SJSA1 (cell line): ENCODE results near the gene DNAJA4. TPM values are rescaled to one million over a fixed set of nuclear protein-coding genes. Genes with fewer than 3 reads are reported as not detected.
A peak's percentile ranks its signal among the peaks of the same experiment; 100 is the strongest.

ENCODE experiments used
- DNase-seq, 2 experiments: peaks; one replicate each; pipeline ENCODE4 v3.0.0-alpha.2; 2015 to 2020; ENCODE audit warnings: low spot score in 2 of 2, low read depth in 1 of 2
- H3K27ac ChIP-seq: fragments of 250-450 bp; sonication (Bioruptor Pico); 2 replicates; pipeline ENCODE4 v1.5.1; 2020; ENCODE audit warnings: mild to moderate bottlenecking, moderate library complexity
- H3K27me3 ChIP-seq: fragments of 250-450 bp; sonication (Bioruptor Pico); replicated peaks from 2 replicates; pipeline ENCODE4 v1.5.1; 2020; ENCODE audit warnings: mild to moderate bottlenecking, moderate library complexity
- H3K36me3 ChIP-seq: fragments of 250-450 bp; sonication (Bioruptor Pico); 2 replicates; pipeline ENCODE4 v1.5.1; 2020; ENCODE audit warnings: mild to moderate bottlenecking
- H3K4me1 ChIP-seq: fragments of 250-450 bp; sonication (Bioruptor Pico); replicated peaks from 2 replicates; pipeline ENCODE4 v1.6.1; 2021; ENCODE audit warnings: mild to moderate bottlenecking
- H3K4me3 ChIP-seq: fragments of 250-450 bp; sonication (Bioruptor Pico); 2 replicates; pipeline ENCODE4 v1.5.1; 2020; ENCODE audit warnings: mild to moderate bottlenecking
- H3K9me3 ChIP-seq: fragments of 250-450 bp; sonication (Bioruptor Pico); replicated peaks from 2 replicates; pipeline ENCODE4 v1.5.1; 2020; ENCODE audit warnings: mild to moderate bottlenecking
- total RNA-seq: library from RNA; depleted of rRNA; stranded (reverse); fragments of >200 nt; shearing (Covaris generic); gene quantifications from 2 replicates; pipeline ENCODE4 v1.2.3, GENCODE V29; 2014

The DNAJA4 gene
- total RNA-seq, 1 experiment from 2014 or later = 0.16 TPM

- Histone ChIP-seq H3K27ac (no peak overlapping the region), H3K4me1 (peaks cover 30% of the 10 kb centered on the region), H3K4me3 (no peak overlapping the region), H3K9me3 (no peaks in the 10 kb centered on the region), H3K27me3 (no peaks in the 10 kb centered on the region), H3K36me3 (no peaks in the 10 kb centered on the region)
- no peak for DNase-seq
These were observed 40.1 kb downstream of the DNAJA4 start for GRCh38 chr15:78304216-78305066.

GRCh38 chr15:78306176-78306774, 41.9 kb downstream of the DNAJA4 start:
- no peak overlapping the region for H3K4me3 ChIP-seq
- no peaks in the 10 kb centered on the region for H3K9me3 ChIP-seq
- H3K36me3 ChIP-seq = no peaks in the 10 kb centered on the region
- peak; percentile 70 to 73 for DNase-seq
- H3K27me3 ChIP-seq = no peaks in the 10 kb centered on the region
- H3K27ac ChIP-seq = peak overlapping the region; percentile 55
- H3K4me1 ChIP-seq = peaks cover 30% of the 10 kb centered on the region

GRCh38 chr15:78307976-78308375, 43.6 kb downstream of the DNAJA4 start:
- H3K4me1 ChIP-seq = peaks cover 19% of the 10 kb centered on the region
- no peaks in the 10 kb centered on the region for H3K27me3 ChIP-seq
- no peak overlapping the region for H3K4me3 ChIP-seq
- no peak overlapping the region for H3K27ac ChIP-seq
- no peak for DNase-seq
- no peaks in the 10 kb centered on the region for H3K9me3 ChIP-seq
- no peaks in the 10 kb centered on the region for H3K36me3 ChIP-seq

GRCh38 chr15:78308422-78309032, 44.2 kb downstream of the DNAJA4 start:
- no peaks in the 10 kb centered on the region for H3K36me3 ChIP-seq
- no peak overlapping the region for H3K4me3 ChIP-seq
- H3K27me3 ChIP-seq = no peaks in the 10 kb centered on the region
- H3K4me1 ChIP-seq = peaks cover 17% of the 10 kb centered on the region
- H3K27ac ChIP-seq = no peak overlapping the region
- peak; percentile 50 to 79 for DNase-seq
- no peaks in the 10 kb centered on the region for H3K9me3 ChIP-seq

- Histone ChIP-seq H3K4me3 (no peak overlapping the region), H3K9me3 (no peaks in the 10 kb centered on the region), H3K27ac (no peak overlapping the region), H3K27me3 (no peaks in the 10 kb centered on the region), H3K4me1 (peaks cover 8% of the 10 kb centered on the region), H3K36me3 (no peaks in the 10 kb centered on the region)
- DNase-seq = no peak
These were observed 46.9 kb downstream of the DNAJA4 start for GRCh38 chr15:78311292-78311691.

GRCh38 chr15:78312536-78312935, 48.2 kb downstream of the DNAJA4 start:
- Histone ChIP-seq H3K4me3 (no peak overlapping the region), H3K27me3 (no peaks in the 10 kb centered on the region), H3K9me3 (no peaks in the 10 kb centered on the region), H3K4me1 (no peaks in the 10 kb centered on the region), H3K36me3 (no peaks in the 10 kb centered on the region), H3K27ac (no peak overlapping the region)
- DNase-seq = no peak

GRCh38 chr15:78312957-78313356, 48.6 kb downstream of the DNAJA4 start:
- Histone ChIP-seq H3K9me3 (no peaks in the 10 kb centered on the region), H3K27ac (no peak overlapping the region)

GRCh38 chr15:78313383-78313782, 49.0 kb downstream of the DNAJA4 start:
- no peak overlapping the region for H3K4me3 ChIP-seq
- no peaks in the 10 kb centered on the region for H3K4me1 ChIP-seq
- H3K9me3 ChIP-seq = no peaks in the 10 kb centered on the region
- H3K27ac ChIP-seq = no peak overlapping the region
- H3K36me3 ChIP-seq = no peaks in the 10 kb centered on the region
- DNase-seq = no peak
- no peaks in the 10 kb centered on the region for H3K27me3 ChIP-seq

More at GRCh38 chr15:78312957-78313356, 48.6 kb downstream of the DNAJA4 start:
- no peaks in the 10 kb centered on the region for H3K4me1 ChIP-seq
- H3K27me3 ChIP-seq = no peaks in the 10 kb centered on the region
- no peaks in the 10 kb centered on the region for H3K36me3 ChIP-seq
- DNase-seq = no peak
- no peak overlapping the region for H3K4me3 ChIP-seq

- H3K27ac ChIP-seq = no peak overlapping the region
- DNase-seq = no peak
- no peaks in the 10 kb centered on the region for H3K36me3 ChIP-seq
- H3K4me3 ChIP-seq = no peak overlapping the region
- no peaks in the 10 kb centered on the region for H3K9me3 ChIP-seq
- no peaks in the 10 kb centered on the region for H3K4me1 ChIP-seq
- H3K27me3 ChIP-seq = no peaks in the 10 kb centered on the region
These were observed 49.8 kb downstream of the DNAJA4 start for GRCh38 chr15:78314181-78314581.

- Histone ChIP-seq H3K27ac (no peak overlapping the region), H3K9me3 (no peaks in the 10 kb centered on the region), H3K4me3 (no peak overlapping the region), H3K27me3 (no peaks in the 10 kb centered on the region), H3K4me1 (no peaks in the 10 kb centered on the region), H3K36me3 (no peaks in the 10 kb centered on the region)
- DNase-seq = no peak
These were observed 51.4 kb downstream of the DNAJA4 start for GRCh38 chr15:78315686-78316282.

- no peaks in the 10 kb centered on the region for H3K27me3 ChIP-seq
- no peaks in the 10 kb centered on the region for H3K9me3 ChIP-seq
- DNase-seq = no peak
- H3K27ac ChIP-seq = no peak overlapping the region
- no peak overlapping the region for H3K4me3 ChIP-seq
- H3K36me3 ChIP-seq = no peaks in the 10 kb centered on the region
- peaks cover 1% of the 10 kb centered on the region for H3K4me1 ChIP-seq
These were observed 52.1 kb downstream of the DNAJA4 start for GRCh38 chr15:78316283-78317083.

GRCh38 chr15:78317145-78317836, 52.9 kb downstream of the DNAJA4 start:
- H3K36me3 ChIP-seq = no peaks in the 10 kb centered on the region
- H3K9me3 ChIP-seq = no peaks in the 10 kb centered on the region
- no peak for DNase-seq
- no peaks in the 10 kb centered on the region for H3K27me3 ChIP-seq
- H3K27ac ChIP-seq = no peak overlapping the region
- H3K4me3 ChIP-seq = no peak overlapping the region
- peaks cover 9% of the 10 kb centered on the region for H3K4me1 ChIP-seq

- Histone ChIP-seq H3K4me3 (no peak overlapping the region), H3K9me3 (no peaks in the 10 kb centered on the region), H3K27me3 (no peaks in the 10 kb centered on the region), H3K27ac (no peak overlapping the region), H3K4me1 (peaks cover 22% of the 10 kb centered on the region), H3K36me3 (no peaks in the 10 kb centered on the region)
- no peak for DNase-seq
These were observed 55.2 kb downstream of the DNAJA4 start for GRCh38 chr15:78319588-78319987.
